ENCODE measurements around the gene ACTL7A. TPM values are rescaled to one million over a fixed set of nuclear protein-coding genes. Genes with fewer than 3 reads are reported as not detected.

Gene ACTL7A
- total RNA-seq, 1 donor from 2014 or later = not detected

DNA sequence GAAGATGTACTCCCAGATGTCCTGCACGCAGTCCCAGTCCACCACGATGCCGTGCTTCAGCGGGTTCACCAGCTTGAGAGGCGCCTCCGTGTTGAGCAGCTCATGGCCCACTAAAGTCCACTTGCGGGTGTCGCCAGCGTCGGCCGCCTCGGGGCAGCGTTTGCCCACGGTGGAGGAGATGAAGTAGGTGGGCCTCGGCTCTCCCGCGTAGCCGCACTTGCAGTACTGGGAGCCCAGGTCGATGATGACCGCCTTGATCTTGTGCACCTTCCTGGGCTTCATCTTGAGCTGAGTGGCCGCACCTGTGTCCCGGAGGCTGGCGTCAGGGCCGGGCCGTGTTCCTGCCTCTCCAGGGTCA lies 6.6 kb upstream of the ACTL7A start:
- DNase-seq (ENCODE audit: low read depth) = no peak
- no peak for TF ChIP-seq CTCF (IDR thresholded peaks at IDR 0.05; ENCODE audit: insufficient read depth, low read length, severe bottlenecking)
- no peak for FAIRE-seq
- Histone ChIP-seq H3K4me3 (ENCODE audit: low read depth, low read length) (no peak overlapping the region), H3K27me3 (ENCODE audit: control insufficient read depth, insufficient read depth, low read length) (no peaks in the 10 kb centered on the region), H3K36me3 (ENCODE audit: control insufficient read depth, insufficient read depth, low read length) (no peaks in the 10 kb centered on the region)

- FAIRE-seq = no peak
- no peak for TF ChIP-seq CTCF (IDR thresholded peaks at IDR 0.05; ENCODE audit: insufficient read depth, low read length, severe bottlenecking)
- no peaks in the 10 kb centered on the region for H3K36me3 ChIP-seq (ENCODE audit: control insufficient read depth, insufficient read depth, low read length)
Observed at GRCh38 chr9:108855888-108856287, 6.2 kb upstream of the ACTL7A start, which contains the start of gene ACTL7B. Gene ACTL7B (minus strand): TSS chr9:108855986. CDS start chr9:108855930, 56 bp downstream.

DNA sequence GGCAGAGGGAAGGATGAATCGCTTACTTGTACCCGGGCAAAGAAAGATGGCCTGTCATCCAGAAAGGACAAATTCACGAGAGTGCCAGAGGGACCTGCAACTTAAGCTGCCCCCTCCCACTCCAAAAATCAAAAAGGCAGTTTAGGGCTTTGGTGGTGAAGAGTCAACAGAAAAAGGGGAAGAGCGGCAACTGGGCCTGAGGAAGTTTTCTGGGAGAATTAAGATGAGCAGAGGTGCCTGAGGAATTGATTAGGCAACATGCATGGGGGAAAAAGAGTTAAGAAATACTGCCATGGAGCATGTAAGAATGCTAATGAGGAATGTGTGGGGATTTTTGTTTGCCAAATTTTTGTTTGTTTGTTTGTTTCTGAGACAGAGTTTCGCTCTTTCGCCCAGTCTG lies 4.5 kb upstream of the ACTL7A start:
- no peak for TF ChIP-seq CTCF (IDR thresholded peaks at IDR 0.05; ENCODE audit: insufficient read depth, low read length, severe bottlenecking)
- Histone ChIP-seq H3K36me3 (ENCODE audit: control insufficient read depth, insufficient read depth, low read length) (no peaks in the 10 kb centered on the region), H3K27me3 (ENCODE audit: control insufficient read depth, insufficient read depth, low read length) (no peaks in the 10 kb centered on the region), H3K4me3 (ENCODE audit: low read depth, low read length) (no peak overlapping the region)
- no peak for DNase-seq (ENCODE audit: low read depth)
- no peak for FAIRE-seq

More at GRCh38 chr9:108855888-108856287, 6.2 kb upstream of the ACTL7A start, which contains the start of gene ACTL7B:
- Histone ChIP-seq H3K27me3 (ENCODE audit: control insufficient read depth, insufficient read depth, low read length) (no peaks in the 10 kb centered on the region), H3K4me3 (ENCODE audit: low read depth, low read length) (no peak within 1 kb of the TSS)
- no peak for DNase-seq (ENCODE audit: low read depth)

GRCh38 chr9:108859459-108860114 lies 2.5 kb upstream of the ACTL7A start:
- Histone ChIP-seq H3K27me3 (ENCODE audit: control insufficient read depth, insufficient read depth, low read length) (no peaks in the 10 kb centered on the region), H3K36me3 (ENCODE audit: control insufficient read depth, insufficient read depth, low read length) (no peaks in the 10 kb centered on the region), H3K4me3 (ENCODE audit: low read depth, low read length) (no peak overlapping the region)
- no peak for TF ChIP-seq CTCF (IDR thresholded peaks at IDR 0.05; ENCODE audit: insufficient read depth, low read length, severe bottlenecking)
- FAIRE-seq (peak; percentile 99), DNase-seq (ENCODE audit: low read depth) (peak; percentile 93)

GRCh38 chr9:108860354-108860753 lies 1.7 kb upstream of the ACTL7A start:
- H3K4me3 ChIP-seq (ENCODE audit: low read depth, low read length) = no peak overlapping the region
- TF ChIP-seq CTCF (IDR thresholded peaks at IDR 0.05; ENCODE audit: insufficient read depth, low read length, severe bottlenecking) = no peak
- no peak for FAIRE-seq
- peak; percentile 83 for DNase-seq (ENCODE audit: low read depth)
- no peaks in the 10 kb centered on the region for H3K27me3 ChIP-seq (ENCODE audit: control insufficient read depth, insufficient read depth, low read length)
- H3K36me3 ChIP-seq (ENCODE audit: control insufficient read depth, insufficient read depth, low read length) = no peaks in the 10 kb centered on the region

- no peaks in the 10 kb centered on the region for H3K36me3 ChIP-seq (ENCODE audit: control insufficient read depth, insufficient read depth, low read length)
- no peak overlapping the region for H3K4me3 ChIP-seq (ENCODE audit: low read depth, low read length)
- no peaks in the 10 kb centered on the region for H3K27me3 ChIP-seq (ENCODE audit: control insufficient read depth, insufficient read depth, low read length)
- no peak for DNase-seq (ENCODE audit: low read depth)
- TF ChIP-seq CTCF (IDR thresholded peaks at IDR 0.05; ENCODE audit: insufficient read depth, low read length, severe bottlenecking) = no peak
- FAIRE-seq = peak; percentile 43
Observed at GRCh38 chr9:108860764-108861163, 1.3 kb upstream of the ACTL7A start.
